Body of pancreas (tissue), 4 donors: ENCODE measurements around the gene HAND1. TPM values are rescaled to one million over a fixed set of nuclear protein-coding genes. Genes with fewer than 3 reads are reported as not detected.
A peak's percentile ranks its signal among the peaks of the same experiment; 100 is the strongest.

Experiments used
- ATAC-seq: fragments of 150-250 bp; one replicate; pipeline ENCODE4 v1.9.1; 2016
- DNase-seq, 4 donors: peaks; one replicate each; pipeline ENCODE4 v3.0.0-alpha.2; 2019
- H3K27ac ChIP-seq, 4 donors: fragments of 200-600 bp; sonication (generic); 1 replicate in 3 of 4; 2 replicates in 1 of 4; pipeline versions ENCODE4 v1.5.1 to v1.6.1; 2016 to 2019; ENCODE audit warnings: mild to moderate bottlenecking in 1 of 4, mixed read lengths in 1 of 4, moderate library complexity in 1 of 4
- H3K27me3 ChIP-seq, 2 donors: fragments of 200-600 bp; sonication (generic); one replicate each; pipeline ENCODE4 v1.6.0; 2016; ENCODE audit warnings: mild to moderate bottlenecking in 1 of 2
- H3K36me3 ChIP-seq, 2 donors: fragments of 200-600 bp; sonication (generic); replicated peaks in 1 of 2; 2 replicates each; pipeline ENCODE4 v1.5.1; 2016; ENCODE audit warnings: low read depth in 2 of 2; ENCODE audit not compliant: insufficient read depth in 1 of 2
- H3K4me1 ChIP-seq: fragments of 200-600 bp; sonication (generic); one replicate; pipeline ENCODE4 v1.6.0; 2016
- H3K4me3 ChIP-seq, 2 donors: fragments of 200-600 bp; sonication (generic); 1 replicate in 1 of 2; 2 replicates in 1 of 2; pipeline ENCODE4 v1.5.1; 2016 to 2019
- H3K9me3 ChIP-seq, 3 donors: fragments of 200-600 bp; sonication (generic); 1 replicate in 2 of 3; 2 replicates in 1 of 3; pipeline ENCODE4 v1.5.1; 2016
- POLR2A ChIP-seq, 3 donors: fragments of 450-650 bp; IDR thresholded peaks; one replicate each; pipeline ENCODE4 v1.6.1; 2016; ENCODE audit warnings: antibody characterized with exemption in 3 of 3, mild to moderate bottlenecking in 2 of 3
- WGBS, 2 donors: methylation state at CpG; one replicate each; pipeline ENCODE4 v1.1.5; 2017; 5-methylcytosine and 5-hydroxymethylcytosine counted together
- intact Hi-C: fragments of 100-400 bp; cut with DNase I; formaldehyde crosslinking; loops from one replicate; pipeline ENCODE4 v1.15.1; 2023
- total RNA-seq, 2 donors: library from RNA; depleted of rRNA; stranded (reverse); fragments of >200 nt; gene quantifications; one replicate each; pipeline ENCODE4 v1.1.0, GENCODE V29; 2016
- TF ChIP-seq, protein P1 (sequence below), 7 experiments: fragments of 450-650 bp in 4 of 7; fragments of 200-600 bp in 3 of 7; sonication (generic) in 3 of 7; IDR thresholded peaks; one replicate each; pipeline ENCODE4 v1.5.1; 2016 to 2019; ENCODE audit warnings: antibody characterized with exemption in 7 of 7

The HAND1 gene
- total RNA-seq, 2 donors from 2014 or later, result not detected

DNA sequence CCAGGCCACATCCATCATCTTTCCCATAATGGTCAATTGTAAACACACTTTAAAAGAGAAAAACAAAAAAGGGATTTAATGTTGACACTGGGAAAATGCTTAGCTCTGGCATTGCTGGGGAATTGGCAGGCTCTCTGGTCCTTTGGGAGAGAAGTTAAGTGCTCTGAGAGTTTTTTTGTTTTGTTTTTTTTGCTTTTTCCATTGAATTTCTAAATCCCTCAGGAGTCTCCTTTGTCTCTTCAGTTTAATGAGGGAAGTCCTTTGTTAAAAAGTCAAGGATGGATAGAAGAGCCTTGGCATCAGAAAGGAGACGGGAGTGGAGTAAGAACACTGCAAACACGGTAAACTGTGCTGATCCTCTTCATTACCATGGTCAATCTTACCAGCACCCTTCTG is 7.1 kb upstream of the HAND1 start:
- TF ChIP-seq, protein P1, sequence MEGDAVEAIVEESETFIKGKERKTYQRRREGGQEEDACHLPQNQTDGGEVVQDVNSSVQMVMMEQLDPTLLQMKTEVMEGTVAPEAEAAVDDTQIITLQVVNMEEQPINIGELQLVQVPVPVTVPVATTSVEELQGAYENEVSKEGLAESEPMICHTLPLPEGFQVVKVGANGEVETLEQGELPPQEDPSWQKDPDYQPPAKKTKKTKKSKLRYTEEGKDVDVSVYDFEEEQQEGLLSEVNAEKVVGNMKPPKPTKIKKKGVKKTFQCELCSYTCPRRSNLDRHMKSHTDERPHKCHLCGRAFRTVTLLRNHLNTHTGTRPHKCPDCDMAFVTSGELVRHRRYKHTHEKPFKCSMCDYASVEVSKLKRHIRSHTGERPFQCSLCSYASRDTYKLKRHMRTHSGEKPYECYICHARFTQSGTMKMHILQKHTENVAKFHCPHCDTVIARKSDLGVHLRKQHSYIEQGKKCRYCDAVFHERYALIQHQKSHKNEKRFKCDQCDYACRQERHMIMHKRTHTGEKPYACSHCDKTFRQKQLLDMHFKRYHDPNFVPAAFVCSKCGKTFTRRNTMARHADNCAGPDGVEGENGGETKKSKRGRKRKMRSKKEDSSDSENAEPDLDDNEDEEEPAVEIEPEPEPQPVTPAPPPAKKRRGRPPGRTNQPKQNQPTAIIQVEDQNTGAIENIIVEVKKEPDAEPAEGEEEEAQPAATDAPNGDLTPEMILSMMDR (IDR thresholded peaks at IDR 0.05), result no peak
- TF ChIP-seq POLR2A (IDR thresholded peaks at IDR 0.05), result no peak
- DNase-seq, result no peak
- peaks cover 5 to 74% of the 10 kb centered on the region in 2 donors for H3K27me3 ChIP-seq
- 9 to 10% methylated on average over 2 of the region's 2 CpGs for WGBS, 2 donors
- no peak overlapping the region for H3K27ac ChIP-seq
- H3K4me3 ChIP-seq, result no peak overlapping the region
- no peaks in the 10 kb centered on the region for H3K9me3 ChIP-seq
- ATAC-seq, result no peak
- H3K36me3 ChIP-seq, result no peaks in the 10 kb centered on the region
- peaks cover 25% of the 10 kb centered on the region for H3K4me1 ChIP-seq
- intact Hi-C loops, result no loop called here

DNA sequence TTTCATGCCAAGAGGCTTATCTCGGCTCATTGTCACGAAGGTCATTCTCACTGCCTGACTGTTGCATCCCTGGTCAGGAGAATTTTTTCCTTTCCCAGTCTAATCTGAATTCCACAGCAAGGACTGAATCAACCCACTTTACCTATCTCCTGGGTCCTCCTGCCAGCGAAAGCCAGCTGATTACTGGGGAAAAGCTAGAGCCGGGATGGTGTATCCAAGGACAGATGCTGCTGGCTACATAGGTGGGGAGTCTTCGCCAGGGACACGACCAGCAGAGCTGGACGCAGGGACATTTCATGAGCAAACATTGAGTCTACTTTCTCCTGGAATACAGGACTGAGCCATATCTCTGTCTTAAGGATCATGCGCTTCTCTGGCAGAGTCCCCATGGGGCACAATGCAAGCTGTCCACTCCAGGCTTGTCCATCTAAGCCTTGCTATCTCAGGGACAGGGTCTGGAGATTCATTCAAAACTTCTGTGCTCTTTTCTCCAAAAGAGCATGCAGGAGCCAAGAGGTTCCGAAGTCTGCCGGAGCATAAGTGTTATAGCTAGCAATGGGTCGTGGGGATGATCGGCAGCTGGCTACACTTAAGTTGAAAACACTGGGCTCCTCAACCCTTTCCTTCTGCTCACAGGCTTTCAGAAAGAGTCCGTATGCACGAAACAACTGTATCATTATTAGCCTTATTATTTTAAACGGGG is 6.5 kb upstream of the HAND1 start:
- no peak overlapping the region for H3K4me3 ChIP-seq
- 7 to 8% methylated on average over 15 of the region's 15 CpGs for WGBS, 2 donors
- intact Hi-C loops, result no loop called here
- H3K27ac ChIP-seq, result no peak overlapping the region
- peaks cover 5 to 79% of the 10 kb centered on the region in 2 donors for H3K27me3 ChIP-seq
- DNase-seq, result no peak
- H3K36me3 ChIP-seq, result no peaks in the 10 kb centered on the region
- TF ChIP-seq POLR2A (IDR thresholded peaks at IDR 0.05), result no peak
- TF ChIP-seq, protein P1 (IDR thresholded peaks at IDR 0.05), result no peak
- no peaks in the 10 kb centered on the region for H3K9me3 ChIP-seq
- H3K4me1 ChIP-seq, result peaks cover 28% of the 10 kb centered on the region
- no peak for ATAC-seq

DNA sequence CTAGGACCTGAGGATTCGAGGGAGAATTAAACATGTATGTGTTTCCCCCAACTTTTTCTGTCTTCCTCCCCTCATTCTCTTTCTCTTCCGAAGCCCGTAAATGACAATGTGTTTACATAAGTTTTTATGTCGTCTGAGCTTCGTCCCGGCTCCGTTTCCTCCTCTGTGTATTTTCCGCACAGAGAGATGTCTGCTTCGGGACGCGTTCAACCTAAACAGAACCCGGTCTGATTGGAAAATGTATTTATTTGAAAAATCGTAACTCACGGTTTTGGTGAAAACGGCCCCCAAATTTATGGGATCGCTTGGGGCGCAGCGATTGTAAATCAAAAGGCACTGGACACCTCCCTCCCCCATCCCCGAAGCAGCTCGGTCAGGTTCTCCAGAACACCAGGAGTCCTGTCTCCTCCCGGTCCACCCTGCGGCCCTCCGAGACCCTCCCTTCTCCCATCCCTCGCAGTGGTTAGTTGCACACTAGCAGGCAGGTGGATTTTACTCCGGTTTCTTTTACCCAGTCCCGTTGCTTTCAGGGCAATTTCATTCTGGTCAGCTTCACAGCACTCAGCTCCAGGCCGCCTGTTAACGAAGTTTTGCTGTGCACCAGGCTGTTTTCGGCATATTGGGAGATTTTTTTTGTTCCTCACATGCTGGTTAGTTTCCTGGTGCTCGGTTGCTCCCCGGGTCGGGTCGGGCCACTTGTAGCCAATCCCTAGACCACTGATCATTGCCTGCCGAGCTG is 5.8 kb upstream of the HAND1 start:
- ATAC-seq, result no peak
- no peak overlapping the region for H3K27ac ChIP-seq
- H3K4me1 ChIP-seq, result peaks cover 35% of the 10 kb centered on the region
- no peak for TF ChIP-seq POLR2A (IDR thresholded peaks at IDR 0.05)
- TF ChIP-seq, protein P1 (IDR thresholded peaks at IDR 0.05), result no peak
- WGBS, 2 donors, result 8 to 12% methylated on average over 34 of the region's 34 CpGs
- H3K9me3 ChIP-seq, result no peaks in the 10 kb centered on the region
- intact Hi-C loops, result no loop called here
- H3K4me3 ChIP-seq, result no peak overlapping the region
- DNase-seq, result no peak
- peaks cover 5 to 83% of the 10 kb centered on the region in 2 donors for H3K27me3 ChIP-seq
- no peaks in the 10 kb centered on the region for H3K36me3 ChIP-seq

DNA sequence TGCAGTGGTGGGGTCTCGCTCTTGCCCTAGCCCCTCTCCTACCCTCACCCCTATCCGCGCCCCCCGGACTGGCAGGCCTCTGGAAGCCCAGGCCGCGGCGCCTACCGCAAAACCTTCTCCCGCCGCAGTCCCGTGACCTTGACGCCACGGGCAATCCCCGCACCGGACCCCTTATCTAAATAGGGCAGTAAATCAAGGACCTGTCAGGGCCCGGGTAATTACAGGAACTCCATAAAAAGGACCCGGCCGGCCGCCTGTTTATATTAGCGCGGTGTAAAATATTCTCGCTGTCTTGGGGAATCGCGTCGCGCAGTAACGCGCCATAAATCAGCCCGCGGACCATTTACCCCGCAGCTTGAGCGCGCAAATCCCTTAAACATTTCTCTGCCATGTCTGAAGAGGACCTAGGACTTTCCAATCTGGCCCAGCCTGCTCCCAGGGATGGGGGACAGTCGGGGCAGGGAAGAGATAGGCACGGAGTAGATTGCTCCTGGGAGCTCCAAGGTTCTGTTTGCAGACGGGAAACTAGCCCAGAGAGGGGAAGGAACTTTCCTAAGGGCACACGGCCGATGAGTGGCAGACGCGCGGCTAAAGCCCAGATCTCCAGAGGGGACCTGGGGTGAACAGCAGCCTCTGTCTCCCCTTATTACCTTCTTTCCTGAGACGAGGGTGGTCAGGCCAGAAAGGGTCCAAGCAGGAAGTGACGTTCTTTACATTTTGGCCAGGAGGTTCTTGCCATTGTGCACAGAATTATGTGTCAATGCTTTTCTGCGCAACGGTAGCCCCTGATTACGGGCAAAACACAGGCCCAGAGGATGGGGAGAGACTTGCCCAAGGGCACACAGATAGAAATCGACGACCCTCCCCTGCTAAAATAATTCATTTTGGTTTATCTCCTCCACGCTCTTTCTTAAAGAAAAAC is 4.8 kb upstream of the HAND1 start:
- intact Hi-C loops, result no loop called here
- peaks cover 5 to 90% of the 10 kb centered on the region in 2 donors for H3K27me3 ChIP-seq

More for the DNA sequence above, 4.8 kb upstream of the HAND1 start:
- peaks cover 45% of the 10 kb centered on the region for H3K4me1 ChIP-seq
- H3K9me3 ChIP-seq, result no peaks in the 10 kb centered on the region
- no peak for ATAC-seq
- 7 to 9% methylated on average over 32 to 49 of the region's 49 CpGs for WGBS, 2 donors
- no peak overlapping the region for H3K4me3 ChIP-seq
- no peak overlapping the region for H3K27ac ChIP-seq
- TF ChIP-seq, protein P1 (IDR thresholded peaks at IDR 0.05), result no peak
- no peak for TF ChIP-seq POLR2A (IDR thresholded peaks at IDR 0.05)
- DNase-seq, result peak in 2 of 4 donors; percentile 20 to 34
- H3K36me3 ChIP-seq, result no peaks in the 10 kb centered on the region
